GM12874 (cell line): ENCODE results near the gene MARCHF10.

ENCODE experiments used
- CTCF ChIP-seq: IDR thresholded peaks from 2 replicates; pipeline ENCODE4 v1.5.1; 2011; ENCODE audit warnings: low read depth, mild to moderate bottlenecking, control low read depth, low read length, moderate library complexity; ENCODE audit not compliant: insufficient read depth

The MARCHF10 gene

GRCh38 chr17:62674841-62675240 is 133.3 kb downstream of the MARCHF10 start:
- TF ChIP-seq CTCF = no peak

GRCh38 chr17:62674363-62674739 is 133.8 kb downstream of the MARCHF10 start:
- TF ChIP-seq CTCF = no peak

- no peak for TF ChIP-seq CTCF
Measured at GRCh38 chr17:62673614-62674362, 134.3 kb downstream of the MARCHF10 start.

GRCh38 chr17:62672957-62673356 is 135.2 kb downstream of the MARCHF10 start:
- TF ChIP-seq CTCF = no peak

GRCh38 chr17:62671553-62671952 is 136.6 kb downstream of the MARCHF10 start:
- TF ChIP-seq CTCF = no peak

GRCh38 chr17:62670202-62670821 is 137.8 kb downstream of the MARCHF10 start:
- TF ChIP-seq CTCF = no peak

GRCh38 chr17:62668091-62668804 is 139.9 kb downstream of the MARCHF10 start:
- TF ChIP-seq CTCF = no peak
